ENCODE results near the gene PRR30. TPM values are rescaled to one million over a fixed set of nuclear protein-coding genes. Genes with fewer than 3 reads are reported as not detected.

The PRR30 gene
- total RNA-seq, 1 experiment from 2014 or later: not detected

- no peak for ATAC-seq
- H3K4me3 ChIP-seq (replicated peaks in 1 of 2; ENCODE audit: low read depth in 1 of 2, low read length in 2 of 2): no peak overlapping the region
- peaks cover 0 to 4% of the 10 kb centered on the region in 2 experiments; a peak in 1 of 4 replicates for H3K4me1 ChIP-seq (ENCODE audit: control insufficient read depth in 1 of 2, insufficient read depth in 2 of 2, low read length in 2 of 2)
- intact Hi-C loops (cut with micrococcal nuclease): no loop called here
- no peaks in the 10 kb centered on the region for H3K79me2 ChIP-seq (ENCODE audit: insufficient read depth, low read length)
- ChIA-PET CTCF (interaction anchor here (0.8 to 2.2 kb wide), 2 partner anchors 19 to 39 kb away, joined by 3 to 10 read pairs; no protein-coding TSS in a partner anchor), RAD21 (ENCODE audit: low non-redundant PET in 1 of 2, low total read pairs in 2 of 2, uncharacterized antibody in 2 of 2, unreplicated experiment in 2 of 2) (interaction anchor here in 1 of 2 experiments (0.7 kb wide), 1 partner anchor 21 kb away, joined by 4 read pairs; no protein-coding TSS in a partner anchor), POLR2A (no interaction called here)
- no peak overlapping the region for H3K27ac ChIP-seq (ENCODE audit: low read depth, low read length)
- H3K4me2 ChIP-seq (ENCODE audit: low read length): no peak overlapping the region
- H3K9me2 ChIP-seq (ENCODE audit: insufficient read depth): no peaks in the 10 kb centered on the region
- TF ChIP-seq CEBPB (IDR thresholded peaks at IDR 0.05; ENCODE audit: low read depth) (no peak), ZNF274 (IDR thresholded peaks at IDR 0.05; ENCODE audit: low read depth, low read length) (no peak), ZFX (IDR thresholded peaks at IDR 0.05) (no peak), POLR2AphosphoS5 (IDR thresholded peaks at IDR 0.05; ENCODE audit: low read depth, low read length) (no peak), RAD21 (IDR thresholded peaks at IDR 0.05; ENCODE audit: low read depth) (no peak), FOSL1 (IDR thresholded peaks at IDR 0.05; ENCODE audit: low read depth) (no peak), MAX (IDR thresholded peaks at IDR 0.05) (no peak), YY1 (IDR thresholded peaks at IDR 0.05; ENCODE audit: extremely low read depth, insufficient replicate concordance, low read depth, low read length) (no peak), ATF3 (IDR thresholded peaks at IDR 0.05) (no peak), EGR1 (IDR thresholded peaks at IDR 0.05; ENCODE audit: low read depth) (no peak), JUND (IDR thresholded peaks at IDR 0.05) (no peak), SIN3A (IDR thresholded peaks at IDR 0.05; ENCODE audit: low read depth) (no peak), CBX3 (IDR thresholded peaks at IDR 0.05; ENCODE audit: low read depth) (no peak)
- H3K36me3 ChIP-seq (ENCODE audit: control insufficient read depth in 1 of 2, insufficient read depth in 2 of 2, low read length in 2 of 2): no peaks in the 10 kb centered on the region
- DNase-seq (ENCODE audit: low read depth, low spot score): no peak
- H3K9ac ChIP-seq (ENCODE audit: low read length): no peak overlapping the region
- BruUV-seq (replicated peaks): no TSS peak
- no peak overlapping the region for H2AFZ ChIP-seq (ENCODE audit: low read depth, low read length, poor library complexity, severe bottlenecking)
- H3K9me3 ChIP-seq (ENCODE audit: control insufficient read depth in 1 of 2, insufficient read depth in 1 of 2, low read depth in 1 of 2, low read length in 2 of 2): no peaks in the 10 kb centered on the region
- H4K20me1 ChIP-seq (ENCODE audit: insufficient read depth): no peaks in the 10 kb centered on the region
- peaks cover 9% of the 10 kb centered on the region; the same call in 1 of the 2 replicates for H3K27me3 ChIP-seq (ENCODE audit: insufficient read depth, low read length)
These were observed 32.2 kb upstream of the PRR30 start for GRCh38 chr2:27171351-27171848.

All from HCT116 (cell line).